DMS79 (cell line): ENCODE results near the gene NHEJ1.
A peak's percentile ranks its signal among the peaks of the same experiment; 100 is the strongest.

Experiments
- DNase-seq: peaks from one replicate; lab custom pipeline; 2025; lab: John Stamatoyannopoulos, UW

The NHEJ1 gene

GRCh38 chr2:219167997-219168396 is 7.4 kb upstream of the NHEJ1 start:
- no peak for DNase-seq

- DNase-seq = no peak
Measured at GRCh38 chr2:219165058-219165911, 4.7 kb upstream of the NHEJ1 start.

- DNase-seq = no peak
Measured at GRCh38 chr2:219163156-219163555, 2.5 kb upstream of the NHEJ1 start.

GRCh38 chr2:219161097-219161496 is 482 bp upstream of the NHEJ1 start:
- no peak for DNase-seq

- DNase-seq = no peak
Measured at GRCh38 chr2:219159771-219160185, 837 bp downstream of the NHEJ1 start.

GRCh38 chr2:219158586-219158985 is 2.0 kb downstream of the NHEJ1 start:
- no peak for DNase-seq

GRCh38 chr2:219158025-219158424 is 2.6 kb downstream of the NHEJ1 start:
- DNase-seq = no peak

GRCh38 chr2:219157396-219157795 is 3.2 kb downstream of the NHEJ1 start:
- DNase-seq = no peak

- DNase-seq = peak; percentile 38
Measured at GRCh38 chr2:219155054-219155644, 5.5 kb downstream of the NHEJ1 start.

- peak; percentile 53 for DNase-seq
Measured at GRCh38 chr2:219149667-219150066, 10.9 kb downstream of the NHEJ1 start.

GRCh38 chr2:219142329-219142728 is 18.3 kb downstream of the NHEJ1 start:
- DNase-seq = no peak

- DNase-seq = no peak
Measured at GRCh38 chr2:219140722-219141121, 19.9 kb downstream of the NHEJ1 start.

GRCh38 chr2:219133976-219134375 is 26.6 kb downstream of the NHEJ1 start:
- DNase-seq = no peak

GRCh38 chr2:219131744-219132143 is 28.9 kb downstream of the NHEJ1 start:
- no peak for DNase-seq

GRCh38 chr2:219131327-219131726 is 29.3 kb downstream of the NHEJ1 start:
- no peak for DNase-seq

- DNase-seq = no peak
Measured at GRCh38 chr2:219129589-219129988, 31.0 kb downstream of the NHEJ1 start.

- DNase-seq = no peak
Measured at GRCh38 chr2:219128396-219128795, 32.2 kb downstream of the NHEJ1 start.

GRCh38 chr2:219127037-219127635 is 33.5 kb downstream of the NHEJ1 start:
- DNase-seq = no peak

- DNase-seq = no peak
Measured at GRCh38 chr2:219126555-219126954, 34.1 kb downstream of the NHEJ1 start.

GRCh38 chr2:219125886-219126270 is 34.7 kb downstream of the NHEJ1 start:
- DNase-seq = no peak

GRCh38 chr2:219125225-219125885 is 35.3 kb downstream of the NHEJ1 start:
- DNase-seq = no peak

- no peak for DNase-seq
Measured at GRCh38 chr2:219124381-219125110, 36.1 kb downstream of the NHEJ1 start.
